Stomach smooth muscle (tissue), 2 donors: Measurements from ENCODE around the gene KRT79.
"Not testable (repeated sequence)": the region's sequence is repeated elsewhere in the genome, so short reads cannot be mapped to it uniquely, and the experiment has no call there.

Experiments
- H3K27ac ChIP-seq: one replicate; pipeline ENCODE4 v1.7.0; 2013; ENCODE audit warnings: mild to moderate bottlenecking, low read length, inconsistent platforms
- H3K27me3 ChIP-seq, 2 donors: one replicate each; pipeline ENCODE4 v1.7.0; 2013; ENCODE audit warnings: low read length in 2 of 2; ENCODE audit not compliant: insufficient read depth in 2 of 2, control insufficient read depth in 1 of 2
- H3K36me3 ChIP-seq, 2 donors: one replicate each; pipeline ENCODE4 v1.7.0; 2013; ENCODE audit warnings: low read length in 2 of 2; ENCODE audit not compliant: control insufficient read depth in 2 of 2, insufficient read depth in 2 of 2
- H3K4me1 ChIP-seq: one replicate; pipeline ENCODE4 v1.7.0; 2013; ENCODE audit warnings: low read length; ENCODE audit not compliant: control insufficient read depth, insufficient read depth
- H3K4me3 ChIP-seq, 2 donors: one replicate each; pipeline ENCODE4 v1.7.0; 2013; ENCODE audit warnings: low read length in 2 of 2
- H3K9ac ChIP-seq, 2 donors: one replicate each; pipeline ENCODE4 v1.7.0; 2013; ENCODE audit warnings: low read length in 2 of 2, mild to moderate bottlenecking in 1 of 2
- H3K9me3 ChIP-seq, 2 donors: one replicate each; pipeline ENCODE4 v1.7.0; 2013; ENCODE audit warnings: low read length in 2 of 2; ENCODE audit not compliant: control insufficient read depth in 2 of 2
- donor health status: healthy.
- donor health status: Pancreatic carcinoma.

The KRT79 gene

GRCh38 chr12:52799505-52800211 lies 34.5 kb downstream of the KRT79 start:
- no peaks in the 10 kb centered on the region for H3K4me1 ChIP-seq
- no peak overlapping the region for H3K9ac ChIP-seq
- no peak overlapping the region for H3K4me3 ChIP-seq
- H3K36me3 ChIP-seq = no peaks in the 10 kb centered on the region
- H3K27me3 ChIP-seq = peaks cover 0 to 1% of the 10 kb centered on the region in 2 donors
- H3K27ac ChIP-seq = no peak overlapping the region
- no peaks in the 10 kb centered on the region for H3K9me3 ChIP-seq

- Histone ChIP-seq H3K27me3 (peaks cover 0 to 3% of the 10 kb centered on the region in 2 donors), H3K27ac (no peak overlapping the region), H3K9ac (no peak overlapping the region)
Measured at GRCh38 chr12:52798671-52799504, 35.2 kb downstream of the KRT79 start.

GRCh38 chr12:52798003-52798670 lies 36.0 kb downstream of the KRT79 start:
- Histone ChIP-seq H3K27ac (no peak overlapping the region), H3K36me3 (no peaks in the 10 kb centered on the region), H3K4me3 (no peak overlapping the region), H3K9me3 (no peaks in the 10 kb centered on the region), H3K4me1 (no peaks in the 10 kb centered on the region), H3K27me3 (peaks cover 0 to 3% of the 10 kb centered on the region in 2 donors), H3K9ac (no peak overlapping the region)

More at GRCh38 chr12:52798671-52799504, 35.2 kb downstream of the KRT79 start:
- no peaks in the 10 kb centered on the region for H3K36me3 ChIP-seq
- H3K9me3 ChIP-seq = no peaks in the 10 kb centered on the region
- no peaks in the 10 kb centered on the region for H3K4me1 ChIP-seq
- no peak overlapping the region for H3K4me3 ChIP-seq

GRCh38 chr12:52797529-52797894 lies 36.6 kb downstream of the KRT79 start:
- no peaks in the 10 kb centered on the region for H3K4me1 ChIP-seq
- H3K27me3 ChIP-seq = peaks cover 0 to 3% of the 10 kb centered on the region in 2 donors
- no peaks in the 10 kb centered on the region for H3K36me3 ChIP-seq
- H3K9me3 ChIP-seq = no peaks in the 10 kb centered on the region
- no peak overlapping the region for H3K4me3 ChIP-seq
- H3K9ac ChIP-seq = no peak overlapping the region
- H3K27ac ChIP-seq = no peak overlapping the region

- H3K27ac ChIP-seq = no peak overlapping the region
- H3K9ac ChIP-seq = no peak overlapping the region
- H3K27me3 ChIP-seq = peaks cover under 1 to 6% of the 10 kb centered on the region in 2 donors
- no peaks in the 10 kb centered on the region for H3K36me3 ChIP-seq
- H3K4me1 ChIP-seq = no peaks in the 10 kb centered on the region
- H3K4me3 ChIP-seq = no peak overlapping the region
- H3K9me3 ChIP-seq = no peaks in the 10 kb centered on the region
Measured at GRCh38 chr12:52796839-52797528, 37.1 kb downstream of the KRT79 start.

GRCh38 chr12:52796429-52796794 lies 37.7 kb downstream of the KRT79 start:
- Histone ChIP-seq H3K27me3 (peaks cover 6 to 9% of the 10 kb centered on the region in 2 donors), H3K4me1 (no peaks in the 10 kb centered on the region), H3K27ac (no peak overlapping the region), H3K4me3 (no peak overlapping the region), H3K9ac (no peak overlapping the region), H3K36me3 (no peaks in the 10 kb centered on the region), H3K9me3 (no peaks in the 10 kb centered on the region)

- H3K9ac ChIP-seq = no peak within 1 kb of the TSS
- H3K36me3 ChIP-seq = no peaks in the 10 kb centered on the region
- no peak within 1 kb of the TSS for H3K27ac ChIP-seq
- H3K4me1 ChIP-seq = no peaks in the 10 kb centered on the region
- H3K9me3 ChIP-seq = no peaks in the 10 kb centered on the region
- no peak within 1 kb of the TSS for H3K4me3 ChIP-seq
- peaks cover 11 to 14% of the 10 kb centered on the region in 2 donors for H3K27me3 ChIP-seq
Measured at GRCh38 chr12:52795694-52796428, 38.2 kb downstream of the KRT79 start, which contains the start of gene KRT3. KRT3 (minus strand) TSS chr12:52796117; CDS start chr12:52796042, 75 bp downstream.

- not testable (repeated sequence) for H3K4me1 ChIP-seq, H3K36me3 ChIP-seq, H3K4me3 ChIP-seq, H3K9me3 ChIP-seq, H3K27ac ChIP-seq, H3K9ac ChIP-seq
- peaks cover 14 to 16% of the 10 kb centered on the region in 2 donors for H3K27me3 ChIP-seq
Measured at GRCh38 chr12:52795332-52795674, 38.8 kb downstream of the KRT79 start.

- Histone ChIP-seq H3K9me3 (no peaks in the 10 kb centered on the region), H3K4me1 (peaks cover 6% of the 10 kb centered on the region), H3K27me3 (peaks cover 14 to 22% of the 10 kb centered on the region in 2 donors), H3K36me3 (no peaks in the 10 kb centered on the region), H3K9ac (no peak overlapping the region), H3K27ac (no peak overlapping the region), H3K4me3 (no peak overlapping the region)
Measured at GRCh38 chr12:52794479-52795331, 39.4 kb downstream of the KRT79 start.
